KOPT-K1 (cell line): ENCODE data around the gene PRELP.
"Not testable (repeated sequence)": the region's sequence is repeated elsewhere in the genome, so short reads cannot be mapped to it uniquely, and the experiment has no call there.

ENCODE experiments used
- H3K27ac ChIP-seq: fragments of 200-600 bp; sonication (generic); 2 replicates; pipeline ENCODE4 v1.5.1; 2016; ENCODE audit warnings: antibody characterized with exemption, mild to moderate bottlenecking, low read depth, low read length; ENCODE audit not compliant: poor library complexity, severe bottlenecking
- H3K36me3 ChIP-seq: fragments of 200-600 bp; sonication (generic); 2 replicates; pipeline ENCODE4 v1.5.1; 2017; ENCODE audit warnings: antibody characterized with exemption, mild to moderate bottlenecking, low read length, moderate library complexity; ENCODE audit not compliant: insufficient read depth
- H3K9me3 ChIP-seq: fragments of 200-600 bp; sonication (generic); 2 replicates; pipeline ENCODE4 v1.5.1; 2017; ENCODE audit warnings: antibody characterized with exemption, low read length, mild to moderate bottlenecking; ENCODE audit not compliant: insufficient read depth, poor library complexity, severe bottlenecking

PRELP gene

DNA sequence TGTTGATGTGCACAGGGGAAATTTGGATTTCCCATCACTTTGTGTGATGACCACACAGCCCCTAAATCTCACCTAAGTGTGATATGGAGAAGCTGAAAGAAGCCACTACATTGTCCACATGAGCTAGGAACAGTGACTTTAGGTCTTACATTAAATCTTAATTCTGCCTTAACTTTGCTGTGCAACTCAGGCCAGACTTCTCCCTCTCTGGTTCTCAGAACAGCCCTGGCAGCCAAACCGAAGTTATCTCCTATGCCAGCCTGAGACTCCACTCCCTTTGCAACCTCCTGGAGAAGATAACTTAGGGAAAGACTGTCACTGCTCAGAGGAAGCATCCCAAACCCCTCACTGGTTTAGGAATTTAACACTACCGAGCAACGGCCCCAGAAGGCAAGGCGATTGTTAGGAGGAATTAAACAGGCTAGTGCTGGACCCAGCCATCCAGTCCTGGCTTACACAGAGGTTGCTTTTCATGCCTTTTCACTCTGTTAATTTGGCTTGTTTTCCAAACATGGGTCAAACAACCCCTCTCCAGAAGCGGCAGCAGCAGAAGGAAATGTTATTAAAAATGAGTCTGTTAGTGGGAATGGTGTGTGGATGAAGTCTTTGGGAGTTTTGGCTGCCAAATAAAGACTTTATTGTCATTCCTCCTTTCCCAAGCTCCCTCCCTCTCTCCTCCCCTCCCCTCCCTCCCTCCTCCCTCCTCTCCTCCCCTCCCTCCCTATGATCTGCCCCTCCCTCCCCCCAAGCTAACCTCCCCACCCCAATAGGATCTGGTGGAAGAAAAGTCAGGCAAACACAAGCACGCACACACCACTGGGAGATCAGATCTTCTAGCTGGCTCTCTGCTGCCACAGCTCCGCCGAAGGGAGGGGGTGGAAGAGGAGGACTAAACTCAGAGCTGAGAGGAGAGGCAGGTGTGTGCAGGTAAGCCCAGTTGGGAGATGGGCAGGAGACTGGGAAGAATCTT is at the start of gene PRELP:
PRELP (plus strand) TSS at position 795 of the 970 bp plus-strand sequence. CDS start 7,379 bp downstream, outside the sequence.
- Histone ChIP-seq H3K9me3 (no peaks in the 10 kb centered on the region), H3K36me3 (no peaks in the 10 kb centered on the region), H3K27ac (no peak within 1 kb of the TSS)

DNA sequence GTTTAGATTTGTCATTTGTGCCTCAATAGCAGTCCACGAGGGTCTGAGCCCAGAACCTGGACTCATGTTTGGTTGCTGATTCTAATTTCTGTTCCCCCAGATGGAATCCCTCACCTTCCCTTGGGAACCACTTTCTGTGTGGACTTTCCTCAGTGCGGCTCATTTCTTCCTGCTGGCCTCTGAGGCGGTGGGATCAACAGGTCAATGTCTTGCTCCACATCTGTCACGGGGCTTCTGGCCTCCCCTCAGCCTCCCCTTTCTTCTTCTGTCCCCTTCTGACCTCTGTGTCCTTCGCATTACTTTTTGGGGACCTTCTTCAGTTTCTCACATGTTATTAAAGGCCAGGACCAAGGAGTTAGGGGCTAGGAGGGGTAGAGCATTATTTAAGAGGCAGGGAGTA is 49.2 kb upstream of the PRELP start:
- H3K9me3 ChIP-seq, result no peaks in the 10 kb centered on the region
- no peaks in the 10 kb centered on the region for H3K36me3 ChIP-seq
- no peak overlapping the region for H3K27ac ChIP-seq

DNA sequence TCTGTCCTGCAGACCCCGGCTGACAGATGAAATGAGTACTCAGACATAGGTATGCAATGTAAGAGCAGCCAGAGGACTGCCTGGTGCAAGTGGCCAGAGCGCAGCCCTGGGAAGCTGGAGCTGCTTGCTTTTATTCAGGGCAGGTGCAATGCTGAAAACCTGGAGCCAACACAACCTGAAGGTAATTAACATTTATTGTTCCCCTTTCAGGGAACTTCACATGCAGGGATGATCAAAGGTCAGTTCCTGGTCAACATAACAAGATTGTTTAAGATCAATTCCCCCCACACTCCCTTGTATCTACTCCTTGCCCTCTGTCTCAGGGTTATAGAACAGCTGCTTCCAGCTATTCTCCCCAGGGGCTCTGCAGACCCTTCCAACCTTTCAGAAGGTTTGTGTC is 48.7 kb upstream of the PRELP start:
- Histone ChIP-seq H3K36me3 (no peaks in the 10 kb centered on the region), H3K27ac (no peak overlapping the region), H3K9me3 (no peaks in the 10 kb centered on the region)

DNA sequence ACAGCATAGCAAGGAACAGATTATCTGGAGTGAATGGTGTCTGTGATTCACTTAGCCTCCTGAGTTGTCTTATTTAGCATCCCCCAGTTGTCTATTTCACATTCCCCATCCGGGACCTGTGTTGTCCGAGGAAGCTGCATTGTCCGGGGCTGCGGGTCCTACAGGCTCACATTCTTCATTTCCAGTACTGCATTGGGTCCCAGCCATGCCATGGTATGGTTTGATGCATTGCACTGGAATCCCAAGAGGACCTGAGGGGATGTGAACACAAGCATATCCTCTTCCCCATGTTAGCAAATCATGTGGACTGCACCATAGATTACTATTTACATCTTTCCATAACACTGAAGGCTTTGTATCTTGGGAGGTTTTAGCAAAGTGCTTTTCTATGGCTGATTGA is 48.2 kb upstream of the PRELP start:
- H3K27ac ChIP-seq, result no peak overlapping the region
- no peaks in the 10 kb centered on the region for H3K36me3 ChIP-seq
- H3K9me3 ChIP-seq, result no peaks in the 10 kb centered on the region

DNA sequence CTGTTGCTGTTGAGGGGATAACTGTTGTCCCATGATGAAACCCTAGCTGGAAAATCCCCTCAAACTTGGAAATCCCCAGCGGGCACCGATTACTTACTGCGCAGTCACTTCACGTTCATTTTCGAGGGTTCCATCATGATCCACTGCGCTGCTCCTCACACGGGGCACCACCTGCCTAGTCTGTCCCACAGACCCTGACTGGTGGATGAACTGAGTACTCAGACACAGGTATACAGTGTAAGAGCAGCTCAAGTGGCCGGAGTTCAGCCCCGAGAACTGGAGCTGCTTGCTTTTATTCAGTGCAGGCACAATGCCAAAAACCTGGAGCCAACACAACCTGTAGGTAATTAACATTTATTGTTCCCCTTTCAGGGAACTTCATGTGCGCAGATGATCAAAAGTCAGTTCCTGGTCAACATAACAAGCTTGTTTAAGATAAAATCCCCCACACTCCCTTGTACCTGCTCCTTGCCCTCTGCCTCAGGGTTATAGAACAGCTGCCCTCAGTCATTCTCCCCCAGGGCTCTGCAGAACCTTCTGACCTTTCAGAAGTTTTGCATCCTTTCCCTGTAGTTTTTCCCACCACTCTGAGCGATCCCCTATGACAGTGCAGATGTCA is 46.5 kb upstream of the PRELP start:
- H3K27ac ChIP-seq, result no peak overlapping the region
- no peaks in the 10 kb centered on the region for H3K36me3 ChIP-seq
- H3K9me3 ChIP-seq, result no peaks in the 10 kb centered on the region

DNA sequence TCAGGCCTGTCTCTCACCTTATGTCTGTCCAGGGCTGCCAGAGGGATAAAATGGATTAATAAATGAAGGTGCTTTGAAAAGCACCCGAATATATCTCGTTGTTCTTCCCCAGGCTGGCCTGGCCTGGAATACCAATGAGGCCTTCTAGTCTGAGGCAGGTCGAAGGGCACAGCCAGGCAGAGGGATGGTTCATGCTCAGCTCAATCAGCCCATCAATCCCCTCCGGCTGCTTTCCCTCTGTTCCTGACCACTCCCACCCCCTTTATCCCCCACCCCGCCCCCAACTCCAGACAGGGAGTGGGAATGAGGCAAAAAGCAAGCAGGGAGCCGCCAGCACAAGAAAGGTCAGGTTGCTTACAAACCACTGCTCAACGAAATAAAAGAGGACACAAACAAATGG is 40.0 kb upstream of the PRELP start:
- Histone ChIP-seq H3K27ac (no peak overlapping the region), H3K36me3 (no peaks in the 10 kb centered on the region), H3K9me3 (no peaks in the 10 kb centered on the region)

DNA sequence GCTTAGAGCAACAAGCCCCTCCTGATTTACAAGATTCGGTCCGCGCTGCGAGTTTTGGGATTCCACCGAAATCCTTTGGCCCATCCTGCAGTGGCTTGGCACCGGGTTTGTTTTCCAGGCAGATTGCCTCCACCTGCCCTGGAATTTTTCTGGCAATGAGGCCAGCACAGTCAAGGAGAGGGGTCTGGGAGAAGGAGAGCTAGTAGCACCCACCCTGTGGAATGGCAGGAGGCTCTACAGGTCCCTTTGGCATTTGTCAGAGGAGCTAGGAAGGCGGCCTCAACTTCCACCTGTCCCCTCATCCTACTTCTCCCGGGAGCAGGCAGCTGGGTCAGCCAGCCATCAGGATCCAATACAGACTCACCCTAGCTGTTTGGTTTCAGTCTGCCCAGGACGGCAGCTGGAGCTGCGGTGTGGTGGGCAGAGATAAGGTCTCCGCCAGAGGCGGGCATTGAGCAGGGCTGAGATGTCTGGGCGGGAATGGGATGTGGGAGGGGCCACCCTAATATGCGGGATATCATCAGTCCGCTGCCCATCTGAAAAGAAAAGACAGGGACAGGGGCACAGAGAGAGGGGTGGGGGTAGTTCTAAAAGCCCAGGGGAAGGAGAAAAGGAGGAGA is 37.8 kb upstream of the PRELP start:
- no peak overlapping the region for H3K27ac ChIP-seq
- no peaks in the 10 kb centered on the region for H3K36me3 ChIP-seq
- no peaks in the 10 kb centered on the region for H3K9me3 ChIP-seq

DNA sequence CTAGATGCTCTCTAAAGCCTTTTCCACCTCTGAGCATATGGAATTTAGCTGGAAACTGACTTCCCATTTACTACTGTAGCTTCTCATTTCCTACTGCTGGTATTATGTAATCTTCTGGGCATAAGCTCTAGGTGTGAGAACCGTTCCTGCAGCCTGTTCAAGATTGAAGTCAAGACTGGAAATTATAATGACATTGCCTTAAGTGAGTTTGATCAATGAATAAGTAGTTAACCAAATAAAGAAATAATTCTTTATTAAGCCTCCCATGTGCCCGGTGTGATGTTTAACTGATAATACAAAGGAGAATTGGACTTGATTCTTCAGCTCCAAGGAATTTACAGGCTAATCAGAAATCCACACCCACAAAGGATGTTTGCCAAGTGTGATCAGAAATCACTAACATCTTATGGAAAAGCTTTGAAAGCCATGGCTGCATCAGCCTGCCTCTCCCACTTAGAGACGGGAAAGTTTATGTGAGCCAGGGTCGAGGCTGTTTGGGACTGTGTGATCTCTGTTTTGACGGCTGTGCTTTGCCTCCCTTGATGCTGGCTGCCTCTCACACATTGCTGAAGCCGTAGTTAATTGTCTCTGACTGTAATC is 36.4 kb upstream of the PRELP start:
- Histone ChIP-seq H3K36me3 (no peaks in the 10 kb centered on the region), H3K9me3 (no peaks in the 10 kb centered on the region), H3K27ac (no peak overlapping the region)

DNA sequence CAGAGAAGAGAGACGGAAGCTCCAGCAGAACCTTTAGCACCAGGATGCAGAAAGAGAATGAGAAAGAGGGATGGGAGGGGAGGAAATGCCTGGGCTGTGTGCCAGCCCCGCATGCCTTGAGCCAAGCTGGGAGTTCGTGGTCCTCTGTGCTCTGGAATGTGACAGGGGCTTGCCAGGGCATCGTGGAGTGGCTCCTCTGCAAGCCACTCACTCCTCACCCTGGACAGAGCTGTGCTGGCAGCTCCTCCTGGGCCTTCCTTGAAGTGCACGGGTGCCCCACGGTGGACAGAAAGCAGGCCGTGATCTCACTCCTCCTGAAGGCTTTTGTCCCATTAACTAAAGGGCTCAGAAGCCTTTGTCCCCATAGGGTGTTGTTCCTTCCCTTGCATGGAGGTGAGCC is 34.8 kb upstream of the PRELP start:
- no peak overlapping the region for H3K27ac ChIP-seq
- H3K9me3 ChIP-seq, result peaks cover 5% of the 10 kb centered on the region
- H3K36me3 ChIP-seq, result no peaks in the 10 kb centered on the region

DNA sequence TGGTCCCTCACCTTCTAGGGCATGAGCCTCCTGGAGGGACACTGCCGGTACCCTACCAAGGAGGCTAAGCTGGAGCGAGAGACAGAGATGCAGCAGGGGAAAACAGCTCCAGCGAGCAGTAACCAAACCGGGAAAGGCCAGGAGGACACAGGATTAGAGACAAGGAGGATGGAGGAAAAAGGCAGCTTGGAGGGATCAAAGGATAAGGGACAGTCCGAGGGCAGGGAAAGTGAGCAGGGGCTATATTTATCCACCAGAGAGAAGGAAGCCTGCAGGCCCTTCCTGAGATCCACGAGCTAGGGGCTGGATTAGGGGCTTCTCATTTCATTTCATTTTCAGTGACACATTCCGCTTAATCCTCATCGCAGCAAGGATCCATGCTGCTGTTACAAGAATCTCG is 33.8 kb upstream of the PRELP start:
- Histone ChIP-seq H3K36me3 (no peaks in the 10 kb centered on the region), H3K9me3 (peaks cover 5% of the 10 kb centered on the region), H3K27ac (no peak overlapping the region)

DNA sequence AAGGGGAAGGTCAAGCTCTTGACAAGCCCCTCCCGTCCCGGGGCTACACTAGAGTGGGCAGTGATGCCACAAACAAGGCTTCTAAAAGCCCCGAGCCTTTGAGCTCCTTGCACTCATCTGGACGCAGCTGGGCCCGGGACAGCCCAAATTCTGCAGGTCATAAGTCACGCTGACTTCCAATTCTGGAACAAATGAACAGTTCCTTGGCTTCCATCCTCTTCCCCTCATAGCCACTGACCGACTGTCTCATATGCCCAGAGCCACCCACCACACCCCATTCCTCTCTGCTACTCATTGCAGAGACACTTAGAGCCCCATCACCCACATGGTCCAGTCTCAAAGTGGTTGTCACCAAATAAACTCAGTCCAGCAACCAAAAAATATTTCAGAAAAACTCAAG is 32.8 kb upstream of the PRELP start:
- Histone ChIP-seq H3K9me3 (peaks cover 5% of the 10 kb centered on the region), H3K27ac (no peak overlapping the region), H3K36me3 (no peaks in the 10 kb centered on the region)

DNA sequence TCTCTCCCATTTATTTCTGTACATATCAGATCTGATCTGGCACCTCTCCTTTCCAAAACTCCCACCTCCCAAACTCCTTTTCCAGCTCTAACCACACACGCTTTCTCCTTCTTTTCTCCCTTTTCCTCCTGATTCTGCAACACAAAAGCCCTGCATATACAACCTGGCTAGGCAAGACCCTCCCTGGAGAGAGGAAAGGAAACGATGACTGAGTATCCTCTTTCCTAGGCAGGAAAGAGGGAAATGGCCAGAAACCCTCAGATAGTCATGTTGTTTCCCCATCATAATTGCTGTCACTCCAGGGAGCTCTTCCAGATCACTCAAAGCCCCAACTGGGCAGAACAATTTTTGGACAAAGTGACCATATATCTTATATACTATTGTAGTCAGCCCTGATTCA is 32.3 kb upstream of the PRELP start:
- Histone ChIP-seq H3K9me3 (peaks cover 5% of the 10 kb centered on the region), H3K27ac (no peak overlapping the region), H3K36me3 (no peaks in the 10 kb centered on the region)

DNA sequence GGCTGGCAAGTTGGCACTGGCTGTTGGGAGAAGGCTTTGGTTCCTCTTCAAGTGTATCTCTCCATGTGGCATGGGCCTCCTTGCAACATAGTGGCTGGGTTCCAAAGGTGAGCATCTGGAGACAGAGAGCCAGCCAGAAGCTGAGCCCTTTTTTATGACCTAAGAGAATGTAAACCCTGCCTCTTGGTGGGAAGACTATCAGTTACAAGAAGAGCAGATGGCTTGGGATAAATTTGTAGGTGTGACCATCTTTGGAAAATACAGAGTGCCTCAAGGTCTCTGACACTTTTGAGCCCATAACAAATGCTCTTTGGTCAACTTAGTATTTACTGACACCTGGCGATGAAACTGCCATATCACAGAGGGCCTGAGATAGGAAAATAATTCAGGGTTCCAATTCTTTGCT is 31.4 kb upstream of the PRELP start:
- Histone ChIP-seq H3K27ac (no peak overlapping the region), H3K9me3 (peaks cover 5% of the 10 kb centered on the region), H3K36me3 (no peaks in the 10 kb centered on the region)

DNA sequence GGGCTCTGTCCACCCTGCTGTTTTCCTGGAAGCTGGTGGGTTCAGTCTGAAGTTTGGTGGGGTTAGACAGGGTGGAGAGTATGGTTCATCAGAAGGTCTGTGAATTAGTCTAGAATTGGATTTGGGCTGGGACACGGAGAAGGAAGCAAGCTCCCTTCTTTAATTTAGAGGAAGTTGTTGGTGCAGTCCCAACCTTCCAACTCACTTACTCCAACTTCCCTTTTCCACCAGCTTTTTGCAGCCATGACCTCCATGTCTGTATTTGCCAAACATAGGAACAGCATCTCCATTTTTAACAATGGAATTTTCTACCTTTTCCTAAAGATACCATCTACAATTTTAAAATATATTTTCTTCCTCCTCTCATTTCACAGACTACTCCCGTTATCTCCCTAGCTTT is 28.5 kb upstream of the PRELP start:
- H3K36me3 ChIP-seq, result no peaks in the 10 kb centered on the region
- peaks cover 5% of the 10 kb centered on the region for H3K9me3 ChIP-seq
- no peak overlapping the region for H3K27ac ChIP-seq

DNA sequence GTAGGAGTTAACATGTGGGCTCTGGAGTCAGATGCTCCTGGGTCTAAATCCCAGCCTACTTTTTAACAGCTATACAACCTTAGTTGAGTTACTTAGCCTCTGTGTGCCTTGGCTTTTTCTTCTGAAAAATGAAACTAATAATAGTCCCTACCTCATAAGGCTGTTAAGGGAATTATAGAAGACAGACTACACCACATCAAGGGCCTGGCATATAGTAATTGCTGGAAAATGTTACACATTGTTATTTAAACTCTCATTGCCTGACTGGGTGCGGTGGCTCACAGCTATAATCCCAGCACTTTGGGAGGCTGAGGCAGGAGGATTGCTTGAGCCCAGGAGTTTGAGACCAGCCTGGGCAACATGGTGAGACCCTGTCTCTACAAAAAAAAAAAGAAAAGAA is 28.0 kb upstream of the PRELP start:
- not testable (repeated sequence) for H3K36me3 ChIP-seq, H3K9me3 ChIP-seq, H3K27ac ChIP-seq
